Measurements from ENCODE around the gene SLC52A3.

- TF ChIP-seq CTCF (IDR thresholded peaks at IDR 0.05; ENCODE audit: low read length) = no peak
- TF ChIP-seq EZH2 (IDR thresholded peaks at IDR 0.05; ENCODE audit: borderline replicate concordance, low read length) = no peak
These were observed 45.1 kb upstream of the SLC52A3 start for GRCh38 chr20:813390-813789.
